Cardiac fibroblast (primary cell): Measurements from ENCODE around the gene TECPR1.

Source experiments
- DNase-seq, 2 donors: peaks; one replicate each; pipeline versions ENCODE4 v3.0.0 to v3.0.0-alpha.2; 2010; ENCODE audit warnings: low read depth in 2 of 2
- H3K4me3 ChIP-seq, 2 donors: replicated peaks in 1 of 2; 1 replicate in 1 of 2; 2 replicates in 1 of 2; pipeline ENCODE4 v1.5.1; 2011; ENCODE audit warnings: low read depth in 2 of 2, low read length in 2 of 2, mild to moderate bottlenecking in 2 of 2, moderate library complexity in 1 of 2
- TF ChIP-seq, protein P1 (sequence below): IDR thresholded peaks from one replicate; pipeline ENCODE4 v1.5.1; 2011; ENCODE audit warnings: low read depth, mild to moderate bottlenecking, low read length, inconsistent platforms

Gene TECPR1

DNA sequence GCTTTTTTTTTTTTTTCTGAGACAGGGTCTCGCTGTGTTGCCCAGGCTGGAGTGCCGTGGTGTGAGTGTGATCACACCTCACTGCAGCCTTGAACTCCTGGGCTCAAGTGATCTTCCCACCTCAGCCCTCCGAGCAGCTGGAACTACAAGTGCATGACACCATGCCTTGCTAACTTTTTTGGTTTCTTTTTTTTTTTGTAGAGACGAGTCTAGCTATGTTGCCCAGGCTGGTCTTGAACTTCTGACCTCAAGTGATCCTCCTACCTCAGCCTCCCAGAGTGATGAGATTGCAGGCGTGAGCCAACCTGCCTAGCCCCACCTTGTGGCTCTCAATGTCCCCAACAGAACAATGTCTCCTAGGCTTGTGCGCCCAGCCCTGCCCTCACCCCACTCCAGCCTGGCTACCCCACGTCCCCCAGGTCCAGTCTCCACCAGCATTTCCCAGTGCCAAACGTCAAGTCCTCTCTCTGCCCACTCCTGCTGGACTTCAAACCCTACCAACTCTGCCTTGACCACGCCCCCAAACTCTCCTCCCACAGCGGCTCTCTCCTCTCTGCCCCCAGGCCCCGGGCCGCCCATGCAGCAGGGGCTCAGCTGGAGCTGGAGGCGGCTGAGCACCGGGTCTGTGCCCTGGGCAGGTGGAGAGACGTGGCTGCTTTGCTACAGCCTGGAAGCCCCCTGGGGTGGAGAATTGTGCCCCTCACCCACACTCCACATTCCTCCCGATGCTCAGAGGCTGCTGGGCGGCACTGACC is 21.9 kb downstream of the TECPR1 start:
- H3K4me3 ChIP-seq = no peak overlapping the region
- TF ChIP-seq, protein P1, sequence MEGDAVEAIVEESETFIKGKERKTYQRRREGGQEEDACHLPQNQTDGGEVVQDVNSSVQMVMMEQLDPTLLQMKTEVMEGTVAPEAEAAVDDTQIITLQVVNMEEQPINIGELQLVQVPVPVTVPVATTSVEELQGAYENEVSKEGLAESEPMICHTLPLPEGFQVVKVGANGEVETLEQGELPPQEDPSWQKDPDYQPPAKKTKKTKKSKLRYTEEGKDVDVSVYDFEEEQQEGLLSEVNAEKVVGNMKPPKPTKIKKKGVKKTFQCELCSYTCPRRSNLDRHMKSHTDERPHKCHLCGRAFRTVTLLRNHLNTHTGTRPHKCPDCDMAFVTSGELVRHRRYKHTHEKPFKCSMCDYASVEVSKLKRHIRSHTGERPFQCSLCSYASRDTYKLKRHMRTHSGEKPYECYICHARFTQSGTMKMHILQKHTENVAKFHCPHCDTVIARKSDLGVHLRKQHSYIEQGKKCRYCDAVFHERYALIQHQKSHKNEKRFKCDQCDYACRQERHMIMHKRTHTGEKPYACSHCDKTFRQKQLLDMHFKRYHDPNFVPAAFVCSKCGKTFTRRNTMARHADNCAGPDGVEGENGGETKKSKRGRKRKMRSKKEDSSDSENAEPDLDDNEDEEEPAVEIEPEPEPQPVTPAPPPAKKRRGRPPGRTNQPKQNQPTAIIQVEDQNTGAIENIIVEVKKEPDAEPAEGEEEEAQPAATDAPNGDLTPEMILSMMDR = no peak
- no peak for DNase-seq

DNA sequence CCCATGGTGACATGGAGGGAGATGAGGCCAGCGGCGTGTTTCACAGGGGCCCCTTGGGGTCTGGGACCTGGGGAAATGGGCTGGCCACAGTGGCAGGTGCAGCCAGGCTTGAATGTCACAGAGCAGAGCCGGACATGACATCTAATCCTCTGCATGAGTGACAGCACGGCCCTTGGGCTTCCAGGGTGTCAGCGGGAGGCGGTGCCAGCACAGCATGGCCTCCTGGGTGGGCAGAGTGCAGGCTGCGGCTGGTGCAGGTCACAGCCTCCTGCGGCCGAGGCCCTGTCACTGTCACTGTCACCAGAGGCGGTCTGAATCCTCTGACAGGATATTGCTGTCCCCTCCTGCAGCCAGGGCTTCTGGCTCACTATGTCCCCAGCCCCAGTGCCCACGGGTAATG is 22.6 kb downstream of the TECPR1 start:
- TF ChIP-seq, protein P1 = no peak
- H3K4me3 ChIP-seq = no peak overlapping the region
- DNase-seq = no peak

DNA sequence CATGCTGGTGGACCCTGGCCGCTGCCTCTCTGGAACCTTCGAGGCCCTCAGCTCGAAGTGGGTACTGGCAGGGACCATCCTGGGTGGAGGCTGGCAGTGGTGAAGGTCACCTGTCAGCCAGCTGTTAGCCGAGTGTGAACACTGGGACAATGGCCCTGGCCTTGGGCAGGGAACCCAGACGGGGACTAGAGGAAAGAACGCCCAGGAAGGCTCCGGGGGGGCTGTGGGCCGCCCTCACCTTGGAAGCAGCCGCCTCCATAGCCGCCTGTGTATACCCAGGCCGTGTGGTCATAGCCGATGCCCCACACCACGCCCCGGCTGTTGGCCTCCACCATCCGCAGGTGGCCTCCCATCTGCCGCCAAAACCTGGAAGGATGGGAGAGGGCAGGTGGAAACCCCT is 23.2 kb downstream of the TECPR1 start:
- TF ChIP-seq, protein P1 = no peak
- DNase-seq = no peak

DNA sequence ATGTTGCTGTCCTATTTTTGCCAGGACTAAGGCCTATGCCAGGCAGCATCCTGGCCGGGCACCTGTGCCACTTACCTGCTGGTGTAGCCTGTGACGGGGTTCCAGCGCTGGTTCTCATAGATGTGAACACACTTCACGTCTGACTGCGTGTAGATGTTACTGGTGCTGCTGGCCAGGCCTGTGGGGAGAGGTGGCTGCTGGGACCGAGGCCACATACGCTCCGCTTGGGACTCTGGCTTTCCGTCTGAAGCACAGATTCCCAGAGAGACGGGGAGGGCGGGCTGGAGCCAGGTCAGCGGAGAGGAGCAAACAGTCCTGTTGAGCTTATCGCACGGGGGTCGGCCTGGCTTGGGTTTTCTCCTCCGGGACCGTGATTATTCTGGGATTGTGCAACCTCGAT is 24.1 kb downstream of the TECPR1 start:
- DNase-seq = no peak
- TF ChIP-seq, protein P1 = no peak
- H3K4me3 ChIP-seq = no peak overlapping the region

More for the DNA sequence above, 23.2 kb downstream of the TECPR1 start:
- H3K4me3 ChIP-seq = no peak overlapping the region

DNA sequence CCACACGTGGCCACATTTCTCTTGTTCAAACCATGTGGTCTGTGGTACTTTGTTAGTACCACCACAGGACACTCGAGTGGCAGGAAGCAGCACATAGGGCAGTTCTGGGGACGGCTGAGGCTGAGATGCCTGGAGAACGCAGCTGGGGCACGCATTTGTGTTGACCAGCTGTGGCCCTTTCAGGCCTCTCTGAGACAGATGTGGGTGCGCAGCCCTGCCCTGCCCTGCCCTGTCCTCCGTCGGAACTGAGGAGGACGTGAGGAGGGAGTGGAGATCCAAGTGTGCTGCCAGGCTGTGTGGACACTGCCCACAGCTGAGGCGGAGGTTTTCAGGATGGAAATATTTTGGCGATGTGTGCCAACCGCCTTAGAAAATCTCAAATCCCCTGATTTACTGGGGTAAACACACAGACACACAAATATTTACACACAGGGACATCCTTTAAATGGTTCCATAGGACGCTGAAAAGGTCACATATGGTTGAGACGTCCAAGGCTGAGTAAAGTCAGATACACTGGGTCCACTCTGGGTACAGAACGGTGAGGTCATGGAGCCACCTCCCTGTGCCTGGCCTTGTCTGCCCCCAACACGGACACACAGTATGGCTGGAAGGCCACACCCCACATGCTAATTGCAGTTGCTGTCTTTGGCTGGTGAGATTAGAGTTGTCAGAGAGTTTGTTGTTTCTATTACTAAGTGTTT is 26.0 kb downstream of the TECPR1 start:
- no peak for DNase-seq
- no peak overlapping the region for H3K4me3 ChIP-seq
- TF ChIP-seq, protein P1 = no peak

DNA sequence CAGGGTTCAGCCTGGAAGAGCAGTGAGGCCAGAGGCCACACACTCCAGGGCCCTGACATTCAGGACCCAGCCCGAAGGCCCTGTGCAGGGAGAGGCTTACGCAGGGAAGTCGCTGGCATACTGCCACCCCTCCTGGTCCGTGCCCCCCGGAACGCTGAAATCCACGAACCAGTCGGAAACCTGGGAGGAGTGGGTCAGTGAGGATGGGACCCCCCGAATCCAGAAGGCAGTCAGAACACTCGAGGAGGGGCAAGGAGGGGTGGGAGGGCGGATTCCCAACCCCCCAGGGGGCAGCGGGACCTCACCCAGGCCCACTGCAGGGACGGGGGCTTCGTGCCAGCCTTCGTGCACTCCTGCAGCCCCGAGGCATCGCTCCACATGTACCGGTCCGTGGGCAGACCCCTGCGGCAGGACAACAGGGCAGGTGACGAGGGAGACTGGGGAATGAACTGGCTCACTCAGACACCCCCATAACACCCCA is 27.3 kb downstream of the TECPR1 start:
- no peak for DNase-seq
- TF ChIP-seq, protein P1 = no peak
- no peak overlapping the region for H3K4me3 ChIP-seq
